A673 (cell line): ENCODE measurements around the gene CCDC88C.

Experiments used
- CTCF ChIP-seq: fragments of 300-800, 200-600 bp; sonication (generic); conservative IDR thresholded peaks from 2 replicates; pipeline ENCODE4 v1.5.1; 2017; ENCODE audit warnings: low read depth, mild to moderate bottlenecking, antibody characterized with exemption, low read length, moderate library complexity, mixed read lengths
- EZH2 ChIP-seq: fragments of 200-600 bp; sonication (generic); IDR thresholded peaks from 2 replicates; pipeline ENCODE4 v1.6.1; 2017; ENCODE audit warnings: borderline replicate concordance, low read depth, mild to moderate bottlenecking, mixed read lengths, antibody characterized with exemption, low read length; ENCODE audit not compliant: poor library complexity, severe bottlenecking

- TF ChIP-seq EZH2 (no peak), CTCF (no peak)
Measured at GRCh38 chr14:91307652-91308051, 110.0 kb downstream of the CCDC88C start.
